ENCODE results near the gene CTH.

DNA sequence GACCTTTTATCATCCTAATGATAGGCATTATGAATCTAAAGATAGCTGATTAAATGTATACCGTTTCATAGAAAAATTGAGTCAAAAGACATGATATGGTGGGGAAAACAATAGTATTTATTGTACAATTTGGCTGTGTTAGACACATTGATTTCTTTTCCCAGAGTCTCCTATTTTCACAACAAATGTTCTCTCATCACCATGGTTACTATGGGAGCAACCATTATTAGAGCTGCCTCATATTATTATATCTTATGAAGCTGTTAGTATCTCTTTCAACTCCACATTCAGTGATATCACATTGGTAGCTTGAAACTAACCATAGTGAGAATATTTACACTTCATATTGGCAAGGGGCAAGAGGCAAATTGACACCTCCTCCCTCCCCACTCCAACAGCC is 10.7 kb upstream of the CTH start:
- TF ChIP-seq POLR2A (IDR thresholded peaks at IDR 0.05), result no peak
- TF ChIP-seq, protein P1, sequence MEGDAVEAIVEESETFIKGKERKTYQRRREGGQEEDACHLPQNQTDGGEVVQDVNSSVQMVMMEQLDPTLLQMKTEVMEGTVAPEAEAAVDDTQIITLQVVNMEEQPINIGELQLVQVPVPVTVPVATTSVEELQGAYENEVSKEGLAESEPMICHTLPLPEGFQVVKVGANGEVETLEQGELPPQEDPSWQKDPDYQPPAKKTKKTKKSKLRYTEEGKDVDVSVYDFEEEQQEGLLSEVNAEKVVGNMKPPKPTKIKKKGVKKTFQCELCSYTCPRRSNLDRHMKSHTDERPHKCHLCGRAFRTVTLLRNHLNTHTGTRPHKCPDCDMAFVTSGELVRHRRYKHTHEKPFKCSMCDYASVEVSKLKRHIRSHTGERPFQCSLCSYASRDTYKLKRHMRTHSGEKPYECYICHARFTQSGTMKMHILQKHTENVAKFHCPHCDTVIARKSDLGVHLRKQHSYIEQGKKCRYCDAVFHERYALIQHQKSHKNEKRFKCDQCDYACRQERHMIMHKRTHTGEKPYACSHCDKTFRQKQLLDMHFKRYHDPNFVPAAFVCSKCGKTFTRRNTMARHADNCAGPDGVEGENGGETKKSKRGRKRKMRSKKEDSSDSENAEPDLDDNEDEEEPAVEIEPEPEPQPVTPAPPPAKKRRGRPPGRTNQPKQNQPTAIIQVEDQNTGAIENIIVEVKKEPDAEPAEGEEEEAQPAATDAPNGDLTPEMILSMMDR (IDR thresholded peaks at IDR 0.05 in 4 of 5, conservative IDR thresholded peaks at IDR 0.05 in 1 of 5), result no peak

All from gastrocnemius medialis (tissue), 4 donors.